Tibial nerve (tissue), 4 donors: ENCODE measurements around the gene TBX1. TPM values are rescaled to one million over a fixed set of nuclear protein-coding genes. Genes with fewer than 3 reads are reported as not detected.

Experiments used
- DNase-seq, 2 donors: peaks; one replicate each; pipeline ENCODE4 v3.0.0-alpha.2; 2019; ENCODE audit warnings: low spot score in 2 of 2
- H3K27ac ChIP-seq, 4 donors: fragments of 200-600 bp; sonication (generic) in 3 of 4; one replicate each; pipeline ENCODE4 v1.5.1; 2017 to 2019; ENCODE audit warnings: mild to moderate bottlenecking in 1 of 4
- H3K27me3 ChIP-seq, 2 donors: fragments of 200-600 bp; sonication (generic) in 1 of 2; one replicate each; pipeline versions ENCODE4 v1.5.1 to v1.6.0; 2017 to 2019
- H3K36me3 ChIP-seq, 3 donors: fragments of 200-600 bp; sonication (generic); one replicate each; pipeline ENCODE4 v1.5.1; 2018 to 2019
- H3K4me1 ChIP-seq, 4 donors: fragments of 200-600 bp; sonication (generic) in 3 of 4; one replicate each; pipeline ENCODE4 v1.5.1; 2017 to 2019
- H3K4me3 ChIP-seq, 4 donors: fragments of 200-600 bp; sonication (generic) in 3 of 4; one replicate each; pipeline ENCODE4 v1.5.1; 2017 to 2019; ENCODE audit warnings: mild to moderate bottlenecking in 1 of 4, moderate library complexity in 1 of 4
- H3K9me3 ChIP-seq, 4 donors: fragments of 200-600 bp; sonication (generic) in 3 of 4; one replicate each; pipeline ENCODE4 v1.5.1; 2017 to 2019
- CTCF ChIP-seq, 5 experiments: fragments of 200-600 bp in 3 of 5; fragments of 450-650 bp in 2 of 5; sonication (generic) in 3 of 5; IDR thresholded peaks; one replicate each; pipeline ENCODE4 v1.5.1; 2016 to 2019; ENCODE audit warnings: antibody characterized with exemption in 5 of 5, mild to moderate bottlenecking in 3 of 5, moderate library complexity in 2 of 5
- EP300 ChIP-seq, 2 donors: sonication (generic); formaldehyde crosslinking; IDR thresholded peaks; one replicate each; pipeline ENCODE4 v1.6.1; 2017; ENCODE audit warnings: antibody characterized with exemption in 2 of 2, mild to moderate bottlenecking in 1 of 2
- POLR2A ChIP-seq, 2 donors: fragments of 450-650 bp; IDR thresholded peaks; one replicate each; pipeline ENCODE4 v1.6.1; 2017; ENCODE audit warnings: antibody characterized with exemption in 2 of 2, mild to moderate bottlenecking in 2 of 2, moderate library complexity in 2 of 2
- WGBS, 2 donors: methylation state at CpG; one replicate each; pipeline ENCODE4 v1.1.5; 2018; 5-methylcytosine and 5-hydroxymethylcytosine counted together
- total RNA-seq, 4 donors: library from RNA; depleted of rRNA; stranded (reverse); fragments of >200 nt; gene quantifications; one replicate each; pipeline ENCODE4 v1.1.0, GENCODE V29; 2016

TBX1 gene
- total RNA-seq, 4 donors from 2014 or later: 0.42 to 3.6 (median 2.6) TPM

GRCh38 chr22:19802001-19802893 is 41.7 kb downstream of the TBX1 start:
- no peaks in the 10 kb centered on the region for H3K27me3 ChIP-seq
- H3K4me1 ChIP-seq: peaks cover 0 to 36% (median 0%) of the 10 kb centered on the region in 4 donors
- DNase-seq: no peak
- no peak overlapping the region for H3K4me3 ChIP-seq
- H3K27ac ChIP-seq: no peak overlapping the region
- 78 to 89% methylated on average over 4 to 23 of the region's 26 CpGs for WGBS, 2 donors
- no peaks in the 10 kb centered on the region for H3K9me3 ChIP-seq
- H3K36me3 ChIP-seq: peaks cover 0 to 49% (median 0%) of the 10 kb centered on the region in 3 donors
- TF ChIP-seq POLR2A (IDR thresholded peaks at IDR 0.05) (no peak), CTCF (IDR thresholded peaks at IDR 0.05) (no peak), EP300 (IDR thresholded peaks at IDR 0.05) (no peak)

GRCh38 chr22:19802894-19803735 is 42.5 kb downstream of the TBX1 start:
- no peak for DNase-seq
- 85 to 95% methylated on average over 13 to 17 of the region's 19 CpGs for WGBS, 2 donors

GRCh38 chr22:19803736-19804267 is 43.2 kb downstream of the TBX1 start:
- Histone ChIP-seq H3K4me3 (no peak overlapping the region), H3K27ac (no peak overlapping the region), H3K27me3 (no peaks in the 10 kb centered on the region), H3K9me3 (no peaks in the 10 kb centered on the region), H3K36me3 (peaks cover 0 to 49% (median 0%) of the 10 kb centered on the region in 3 donors), H3K4me1 (peaks cover 0 to 34% (median 0%) of the 10 kb centered on the region in 4 donors)
- 97 to 100% methylated on average over 3 to 6 of the region's 8 CpGs for WGBS, 2 donors
- no peak for TF ChIP-seq CTCF (IDR thresholded peaks at IDR 0.05)
- no peak for TF ChIP-seq POLR2A (IDR thresholded peaks at IDR 0.05)
- no peak for TF ChIP-seq EP300 (IDR thresholded peaks at IDR 0.05)
- no peak for DNase-seq

More at GRCh38 chr22:19802894-19803735, 42.5 kb downstream of the TBX1 start:
- Histone ChIP-seq H3K9me3 (no peaks in the 10 kb centered on the region), H3K36me3 (peaks cover 0 to 49% (median 0%) of the 10 kb centered on the region in 3 donors), H3K27me3 (no peaks in the 10 kb centered on the region), H3K27ac (no peak overlapping the region), H3K4me1 (peaks cover 0 to 36% (median 0%) of the 10 kb centered on the region in 4 donors), H3K4me3 (no peak overlapping the region)
- TF ChIP-seq CTCF (IDR thresholded peaks at IDR 0.05): no peak
- no peak for TF ChIP-seq EP300 (IDR thresholded peaks at IDR 0.05)
- no peak for TF ChIP-seq POLR2A (IDR thresholded peaks at IDR 0.05)

- Histone ChIP-seq H3K36me3 (peaks cover 0 to 37% (median 0%) of the 10 kb centered on the region in 3 donors), H3K9me3 (no peaks in the 10 kb centered on the region), H3K27me3 (no peaks in the 10 kb centered on the region), H3K4me1 (peaks cover 0 to 22% (median 0%) of the 10 kb centered on the region in 4 donors), H3K4me3 (no peak overlapping the region), H3K27ac (no peak overlapping the region)
- DNase-seq: no peak
- no peak for TF ChIP-seq CTCF (IDR thresholded peaks at IDR 0.05)
- TF ChIP-seq POLR2A (IDR thresholded peaks at IDR 0.05): no peak
- TF ChIP-seq EP300 (IDR thresholded peaks at IDR 0.05): no peak
- WGBS, 2 donors: 61 to 75% methylated on average over 8 of the region's 8 CpGs
These were observed 45.2 kb downstream of the TBX1 start for GRCh38 chr22:19805821-19806212.
